Measurements from ENCODE around the gene EREG.
"Not testable (repeated sequence)": the region's sequence is repeated elsewhere in the genome, so short reads cannot be mapped to it uniquely, and the experiment has no call there.

Gene EREG

DNA sequence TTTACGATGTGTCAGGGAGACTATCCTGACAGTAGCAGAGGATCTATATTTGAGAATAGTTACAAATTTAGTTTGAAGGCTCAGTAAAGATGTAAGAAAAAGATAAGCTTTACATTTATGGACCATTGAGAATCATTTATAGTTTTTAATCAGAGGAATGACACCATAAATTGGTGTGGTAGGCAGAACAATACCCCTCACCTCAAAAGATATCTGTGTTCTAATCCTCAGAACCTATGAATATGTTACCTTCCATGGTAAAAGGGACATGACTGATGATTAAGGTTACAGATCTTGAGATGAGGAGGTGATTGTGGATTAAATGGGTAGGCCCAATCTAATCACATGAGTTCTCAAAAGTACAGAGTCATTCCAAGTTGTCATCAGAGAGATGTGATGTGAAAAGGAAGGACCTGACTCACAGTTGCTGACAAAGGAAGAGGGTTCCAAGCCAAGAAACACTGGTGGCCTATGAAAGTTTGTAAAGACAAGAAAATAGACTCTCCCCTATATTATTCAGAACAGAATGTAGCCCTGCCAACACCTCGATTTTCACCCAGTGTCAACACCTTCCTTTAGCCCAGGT is 27.0 kb downstream of the EREG start:
- DNase-seq = no peak

GRCh38 chr4:74394476-74395136 is 29.7 kb downstream of the EREG start:
- DNase-seq = no peak

GRCh38 chr4:74395633-74396032 is 30.7 kb downstream of the EREG start:
- DNase-seq = no peak

- DNase-seq = no peak
These were observed 32.9 kb downstream of the EREG start for GRCh38 chr4:74397748-74398426.

- not testable (repeated sequence) for DNase-seq
These were observed 34.1 kb downstream of the EREG start for GRCh38 chr4:74398894-74399589.

DNA sequence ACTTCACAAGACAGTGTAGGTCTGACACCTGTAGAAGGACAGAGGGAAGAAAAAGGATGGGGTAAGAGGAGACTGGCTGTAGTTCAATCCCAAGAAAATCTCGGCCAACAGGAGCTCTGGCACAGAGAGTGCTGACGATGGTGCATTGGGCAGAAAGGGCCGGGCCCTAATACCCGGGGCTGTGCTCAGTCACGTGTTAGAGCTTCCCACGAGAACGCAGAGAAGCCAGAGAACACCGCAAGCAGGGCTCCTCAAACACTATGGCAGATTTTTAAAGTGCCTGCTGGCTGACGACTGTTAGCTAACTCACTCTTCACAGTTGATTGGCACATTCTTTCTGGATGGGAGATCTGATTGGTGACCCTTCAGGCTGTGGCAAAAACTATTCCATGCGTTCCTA is 35.5 kb downstream of the EREG start:
- DNase-seq = no peak

- DNase-seq = no peak
These were observed 37.9 kb downstream of the EREG start for GRCh38 chr4:74402692-74403456.

DNA sequence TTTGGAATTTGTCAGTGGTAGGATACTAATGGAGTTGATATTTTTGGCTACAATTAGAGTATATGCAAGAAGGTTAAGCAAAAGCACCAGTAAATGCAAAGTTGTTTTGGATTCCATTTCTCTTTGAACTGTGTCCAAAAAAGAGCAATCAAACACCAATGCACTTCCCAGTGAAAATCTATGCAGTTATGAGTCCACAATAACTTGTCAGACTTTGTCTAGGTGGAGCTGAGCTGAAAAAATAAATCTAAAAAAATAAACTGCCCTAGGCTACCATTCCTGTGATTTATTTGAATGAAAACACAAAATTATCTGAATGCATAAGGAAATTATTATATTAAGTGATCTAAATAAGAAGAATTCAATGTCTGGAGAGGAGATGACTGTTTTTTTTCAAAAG is 42.9 kb downstream of the EREG start:
- no peak for DNase-seq

DNA sequence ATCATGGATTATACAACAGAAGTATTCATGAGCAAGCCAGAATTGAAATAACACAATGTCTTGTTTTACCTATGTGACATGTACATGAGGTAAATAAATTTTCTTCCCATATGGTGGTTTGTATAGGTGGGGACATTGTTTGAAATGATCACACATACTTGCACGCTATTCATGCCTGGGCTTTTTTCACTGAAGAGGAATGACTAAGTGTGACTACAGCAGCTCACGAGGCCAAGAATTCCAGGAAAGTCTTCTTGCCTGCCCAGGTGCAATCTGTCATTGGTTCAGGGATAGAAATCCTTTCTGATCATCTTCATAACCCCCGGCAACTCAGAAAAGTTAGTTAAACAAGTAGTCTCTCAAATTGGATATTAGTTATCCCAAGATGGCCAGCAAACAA is 43.7 kb downstream of the EREG start:
- no peak for DNase-seq

- DNase-seq = no peak
These were observed 45.3 kb downstream of the EREG start for GRCh38 chr4:74410272-74410671.

DNA sequence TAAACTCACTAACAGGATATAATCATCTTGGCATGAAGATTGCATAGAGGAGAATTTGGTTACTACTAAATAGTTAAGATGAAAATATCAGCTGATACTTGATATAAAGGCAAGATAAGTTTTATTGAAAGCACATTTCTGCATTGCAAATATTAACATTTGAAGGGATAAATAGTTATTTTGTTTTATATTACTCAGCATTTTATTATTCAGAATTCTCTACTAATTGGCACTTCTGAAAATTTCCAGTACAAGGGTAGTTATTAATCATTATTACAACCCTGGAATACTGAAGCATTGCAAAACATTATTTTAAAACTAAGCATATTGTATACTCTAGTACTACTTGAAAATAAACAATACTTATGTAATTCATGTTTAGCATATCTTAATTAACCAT is 47.3 kb downstream of the EREG start:
- no peak for DNase-seq

GRCh38 chr4:74413265-74413664 is 48.3 kb downstream of the EREG start:
- no peak for DNase-seq

- no peak for DNase-seq
These were observed 49.3 kb downstream of the EREG start for GRCh38 chr4:74414149-74414809.

DNA sequence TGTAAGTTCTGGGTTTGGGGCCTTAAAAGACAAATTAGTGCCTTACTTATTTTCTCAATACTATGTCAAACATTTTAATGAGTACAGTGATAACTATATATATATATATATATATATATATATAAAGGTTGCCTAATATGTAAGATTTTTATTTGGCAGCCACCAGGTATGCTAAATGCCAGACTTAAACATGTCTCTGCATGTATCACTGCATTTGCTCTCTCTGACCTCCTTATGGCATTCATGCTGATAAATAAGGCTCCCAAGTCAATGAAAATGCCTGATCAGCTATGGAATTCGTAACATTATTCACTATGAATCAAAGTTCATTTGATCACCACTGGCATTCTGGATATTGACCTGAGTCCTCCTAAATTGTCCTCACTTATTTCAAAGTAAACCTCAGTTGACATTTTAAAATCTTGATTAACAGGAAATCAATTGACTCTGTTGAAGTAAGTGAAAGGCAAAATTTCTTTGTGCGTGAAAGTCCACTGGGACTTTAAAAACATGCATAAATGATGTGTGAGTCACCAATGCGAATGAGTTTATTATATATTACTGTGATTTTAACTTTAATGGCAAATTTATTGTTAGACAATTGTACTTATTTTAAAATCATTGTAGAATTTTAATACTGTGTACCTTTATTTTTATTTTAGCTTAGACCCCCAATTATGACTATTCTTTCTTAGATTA is 50.8 kb downstream of the EREG start:
- DNase-seq = no peak

DNA sequence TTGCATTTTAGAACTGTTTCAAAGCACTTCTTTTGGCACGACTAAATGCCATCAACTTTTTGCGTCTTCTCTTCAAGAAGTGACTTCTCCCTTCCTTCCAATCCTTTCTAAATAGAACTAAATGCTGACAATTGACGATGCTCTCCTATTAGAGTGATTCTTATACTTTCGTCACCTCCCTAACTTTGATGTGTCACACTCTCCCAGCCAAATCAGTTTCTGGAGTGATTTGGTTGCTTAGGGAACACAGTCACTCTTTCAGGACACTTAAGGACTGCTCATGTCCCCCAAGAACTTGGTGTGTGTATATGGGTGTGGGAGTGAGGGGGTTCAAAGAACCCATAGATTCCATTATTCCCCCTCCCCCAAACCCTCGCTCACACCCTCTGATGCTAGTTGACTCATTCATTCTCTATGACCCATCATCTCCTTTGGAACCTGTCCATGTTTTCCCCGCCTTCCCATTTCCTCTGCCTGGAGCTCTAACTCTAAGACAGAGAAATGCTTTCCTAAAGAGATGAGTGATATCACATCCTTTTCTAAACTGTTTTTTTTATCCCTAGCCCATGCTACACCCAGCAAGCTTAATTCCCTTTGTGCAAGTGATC is 53.2 kb downstream of the EREG start:
- no peak for DNase-seq

GRCh38 chr4:74420863-74421262 is 55.9 kb downstream of the EREG start:
- no peak for DNase-seq

GRCh38 chr4:74423104-74423503 is 58.2 kb downstream of the EREG start:
- DNase-seq = no peak

DNA sequence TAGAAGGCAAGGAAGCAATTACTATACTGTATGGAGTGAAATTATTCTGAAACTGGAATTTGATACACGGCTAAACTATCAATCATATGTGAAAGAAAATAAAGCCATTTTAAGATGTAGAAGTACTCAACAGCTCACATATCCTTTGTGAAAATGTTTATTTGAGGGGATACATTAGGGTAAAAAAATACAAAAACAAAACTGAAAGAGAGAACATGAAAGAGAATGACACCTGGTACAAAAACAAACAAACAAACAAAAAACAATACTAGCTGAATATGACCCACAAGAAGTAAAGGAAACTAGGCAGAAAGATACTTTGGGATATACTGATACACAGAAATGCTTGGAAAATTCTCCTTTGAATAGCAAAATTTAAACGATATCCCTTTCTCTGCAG is 59.2 kb downstream of the EREG start:
- DNase-seq = no peak

DNA sequence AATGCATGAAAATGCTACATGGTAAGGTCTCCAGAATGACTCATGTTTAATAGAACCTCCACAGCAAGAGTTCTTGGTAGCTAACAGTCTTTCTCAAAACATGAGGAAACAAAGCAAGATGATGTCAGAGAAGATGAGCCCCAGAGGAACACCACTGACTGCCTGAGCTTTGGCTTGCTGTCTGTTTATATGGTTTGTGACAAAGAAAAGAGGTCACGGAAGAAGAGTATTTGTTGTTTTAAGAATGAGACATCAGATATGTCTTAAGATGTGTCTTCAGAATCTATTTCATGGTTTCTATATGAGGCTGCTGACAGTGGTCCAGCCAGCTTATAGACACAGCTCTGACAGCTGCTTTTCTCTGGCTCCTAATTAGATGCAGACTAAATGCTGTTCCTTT is 61.2 kb downstream of the EREG start:
- DNase-seq = no peak

DNA sequence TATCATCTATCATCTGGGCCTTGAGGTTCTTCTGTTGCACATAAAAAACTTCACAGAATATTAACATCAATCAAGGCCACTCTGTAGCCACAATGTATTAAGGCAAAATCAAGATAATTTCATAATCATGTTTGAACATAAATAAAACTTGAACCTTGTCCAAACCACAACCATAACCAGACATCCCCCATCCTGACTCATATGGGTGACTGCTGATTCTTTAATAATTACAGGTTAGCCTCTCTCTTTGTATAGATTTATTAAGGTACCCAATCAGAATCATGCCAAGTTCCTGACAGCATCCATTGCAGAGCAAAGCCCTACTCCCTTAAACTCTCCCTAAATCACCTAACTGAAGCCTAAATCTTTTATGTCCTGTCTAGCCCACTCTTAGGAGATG is 63.3 kb downstream of the EREG start:
- DNase-seq = no peak

DNA sequence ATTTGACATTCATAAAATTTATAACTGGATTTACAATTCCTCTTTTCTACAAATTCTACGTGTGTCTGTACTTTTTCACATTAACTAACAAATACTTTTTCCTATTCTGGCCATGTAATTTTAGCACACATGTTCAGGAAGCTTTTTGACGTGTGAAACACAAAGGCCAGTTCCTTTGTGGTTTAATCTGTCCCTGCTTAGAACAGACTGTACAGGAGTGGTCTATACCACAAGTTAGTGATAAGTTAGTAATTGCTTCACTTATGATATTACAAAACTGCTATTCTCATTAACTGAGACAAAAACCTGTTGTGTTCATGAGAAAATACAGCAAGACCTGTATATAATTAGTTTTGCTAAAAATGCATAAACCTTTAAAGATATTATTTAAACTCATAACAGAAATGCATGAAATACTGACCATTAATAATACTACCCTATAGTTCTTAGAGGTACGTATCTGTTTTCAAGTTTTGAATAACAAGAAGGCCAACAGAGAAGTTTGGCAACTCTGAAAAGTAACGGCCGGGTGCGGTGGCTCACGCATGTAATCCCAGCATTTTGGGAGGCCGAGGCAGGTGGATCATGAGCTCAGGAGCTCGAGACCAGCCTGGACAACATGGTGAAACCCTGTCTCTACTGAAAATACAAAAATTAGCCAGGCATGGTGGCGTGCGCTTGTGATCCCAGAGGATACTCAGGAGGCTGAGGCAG is 66.3 kb downstream of the EREG start:
- DNase-seq = no peak

Data from activated CD4-positive, alpha-beta T cell treated with anti-CD3 and anti-CD28 coated beads for 4 hours (primary cell).